Aorta (tissue), 5 donors: ENCODE data around the gene E2F2. TPM values are rescaled to one million over a fixed set of nuclear protein-coding genes. Genes with fewer than 3 reads are reported as not detected.

Experiments
- ATAC-seq: fragments of 200-7000 bp; cut with Tn5 transposase; one replicate; pipeline ENCODE4 v1.9.1; 2022; ENCODE audit warnings: moderate library complexity; ENCODE audit not compliant: low FRiP score
- DNase-seq, 2 donors: peaks; one replicate each; pipeline ENCODE4 v3.0.0-alpha.2; 2020
- H3K27ac ChIP-seq, 2 donors: one replicate each; pipeline ENCODE4 v1.5.1; 2013; ENCODE audit warnings: low read length in 2 of 2, mild to moderate bottlenecking in 2 of 2, moderate library complexity in 2 of 2, control low read depth in 1 of 2, inconsistent platforms in 1 of 2, low read depth in 1 of 2
- H3K27me3 ChIP-seq, 2 donors: one replicate each; pipeline ENCODE4 v1.6.1; 2013; ENCODE audit warnings: control low read depth in 1 of 2, low read length in 1 of 2, mild to moderate bottlenecking in 1 of 2, moderate library complexity in 1 of 2; ENCODE audit not compliant: insufficient read depth in 2 of 2, control insufficient read depth in 1 of 2
- H3K36me3 ChIP-seq, 2 donors: one replicate each; pipeline ENCODE4 v1.6.1; 2013; ENCODE audit warnings: control low read depth in 1 of 2, low read length in 1 of 2, mild to moderate bottlenecking in 1 of 2; ENCODE audit not compliant: insufficient read depth in 2 of 2, control insufficient read depth in 1 of 2
- H3K4me1 ChIP-seq, 2 donors: one replicate each; pipeline ENCODE4 v1.6.1; 2013; ENCODE audit warnings: low read length in 2 of 2, control low read depth in 1 of 2, mild to moderate bottlenecking in 1 of 2, moderate library complexity in 1 of 2; ENCODE audit not compliant: insufficient read depth in 2 of 2, control insufficient read depth in 1 of 2
- H3K4me3 ChIP-seq, 2 donors: one replicate each; pipeline ENCODE4 v1.5.1; 2013; ENCODE audit warnings: low read length in 2 of 2, control low read depth in 1 of 2, mild to moderate bottlenecking in 1 of 2
- H3K9me3 ChIP-seq: one replicate; pipeline ENCODE4 v1.6.1; 2013; ENCODE audit warnings: mild to moderate bottlenecking, low read length; ENCODE audit not compliant: control insufficient read depth
- WGBS, 2 donors: extraction: QIAGEN DNeasy Blood & Tissue Kit; methylation state at CpG; one replicate each; pipeline ENCODE4 v1.1.7; 2013; 5-methylcytosine and 5-hydroxymethylcytosine counted together
- intact Hi-C, 2 donors: fragments of 100-400 bp; cut with DNase I; formaldehyde crosslinking; loops; one replicate each; pipeline versions ENCODE4 v1.14.2 to v1.15.0; 2022
- polyA plus RNA-seq, 2 donors: library from polyadenylated mRNA; stranded (reverse); fragments of 200-250 nt; gene quantifications; one replicate each; pipeline ENCODE4 v1.2.3, GENCODE V29; 2013
- total RNA-seq, 2 donors: library from RNA; stranded (reverse); fragmentation: NEBNext Ultra II Directional; extraction: Animal tissue kit (Norgen Biotek cat#: 25700); gene quantifications; one replicate each; pipeline ENCODE4 v1.2.1, GENCODE V29; 2021
- donor health status: healthy with polysubstance abuse.
- donor health status: Bipolar disorder and iron deficiency.
- donor health status: DM: no; HTN: no; CAD: no.
- donor health status: DM: no; HTN: no; CAD: no.
- donor health status: DM: yes; HTN: yes; CAD: no.

The E2F2 gene
- total and polyA plus RNA-seq, 4 donors = 0.42 to 0.96 (median 0.50) TPM; not detected in 1

- ATAC-seq (no peak), DNase-seq (no peak)
- Histone ChIP-seq H3K27me3 (no peaks in the 10 kb centered on the region), H3K4me1 (no peaks in the 10 kb centered on the region), H3K36me3 (no peaks in the 10 kb centered on the region), H3K9me3 (no peaks in the 10 kb centered on the region), H3K27ac (no peak overlapping the region), H3K4me3 (no peak overlapping the region)
- intact Hi-C loops = no loop called here
- 81 to 90% methylated on average over 4 of the region's 4 CpGs for WGBS, 2 donors
These were observed 70.5 kb downstream of the E2F2 start for GRCh38 chr1:23460519-23460918.

- no peak for DNase-seq
- ATAC-seq = no peak
- Histone ChIP-seq H3K4me3 (no peak overlapping the region), H3K9me3 (no peaks in the 10 kb centered on the region), H3K27ac (no peak overlapping the region), H3K27me3 (no peaks in the 10 kb centered on the region), H3K4me1 (no peaks in the 10 kb centered on the region), H3K36me3 (no peaks in the 10 kb centered on the region)
- WGBS, 2 donors = 73 to 76% methylated on average over 2 of the region's 2 CpGs
- intact Hi-C loops = no loop called here
These were observed 71.7 kb downstream of the E2F2 start for GRCh38 chr1:23459338-23459757.

Other genes starting within 250 kb of the E2F2 start
- gene HNRNPR, start 186.9 kb downstream of the E2F2 start, total RNA-seq = 100 to 1,000 TPM; 113 to 120 TPM
- 10 to 100 TPM; 56.6 to 69.1 TPM for gene HNRNPR, start 186.9 kb downstream of the E2F2 start, polyA plus RNA-seq
- 10 to 100 TPM; 12.5 to 35.4 TPM for gene ZNF436, start 161.4 kb downstream of the E2F2 start, total RNA-seq
- gene ZNF436, start 161.4 kb downstream of the E2F2 start, polyA plus RNA-seq = 1 to 10 TPM; 3.6 to 5.1 TPM
- 10 to 100 TPM; 25.7 to 51.3 TPM for gene TCEA3, start 106.5 kb downstream of the E2F2 start, total RNA-seq
- 10 to 100 TPM; 31.2 to 37.3 TPM for gene TCEA3, start 106.5 kb downstream of the E2F2 start, polyA plus RNA-seq
- 10 to 100 TPM; 26.1 to 93.9 TPM for gene ASAP3, start 47.1 kb downstream of the E2F2 start, total RNA-seq
- 10 to 100 TPM in 1 of 2 donors, 1 to 10 TPM in 1; 7.0 to 16.1 TPM for gene ASAP3, start 47.1 kb downstream of the E2F2 start, polyA plus RNA-seq
- 100 to 1,000 TPM; 368 to 390 TPM for gene ID3, start 28.3 kb upstream of the E2F2 start, total RNA-seq
- 100 to 1,000 TPM; 349 to 603 TPM for gene ID3, start 28.3 kb upstream of the E2F2 start, polyA plus RNA-seq
- gene RPL11, start 160.6 kb upstream of the E2F2 start, total RNA-seq = 100 to 1,000 TPM; 707 to 819 TPM
- gene RPL11, start 160.6 kb upstream of the E2F2 start, polyA plus RNA-seq = 1,000 to 10,000 TPM; 2,209 to 3,782 TPM
- 10 to 100 TPM; 30.3 to 31.0 TPM for gene ELOA, start 212.2 kb upstream of the E2F2 start, total RNA-seq
- gene ELOA, start 212.2 kb upstream of the E2F2 start, polyA plus RNA-seq = 10 to 100 TPM; 11.8 to 14.0 TPM
- 10 to 100 TPM; 34.9 to 39.8 TPM for gene PITHD1, start 247.2 kb upstream of the E2F2 start, total RNA-seq
- 10 to 100 TPM; 33.9 to 40.3 TPM for gene PITHD1, start 247.2 kb upstream of the E2F2 start, polyA plus RNA-seq